GM19438 (cell line): ENCODE data around the gene AFDN.

ENCODE experiments used
- ATAC-seq: cut with Tn5 transposase; IDR thresholded peaks from one replicate; pipeline ENCODE4 v1.9.1; 2021; ENCODE audit warnings: low read depth; ENCODE audit not compliant: unreplicated experiment

AFDN gene

GRCh38 chr6:167907837-167908681, 81.3 kb downstream of the AFDN start:
- ATAC-seq = no peak

GRCh38 chr6:167910007-167910406, 83.3 kb downstream of the AFDN start:
- ATAC-seq = no peak

GRCh38 chr6:167910652-167911051, 83.9 kb downstream of the AFDN start:
- ATAC-seq = no peak

DNA sequence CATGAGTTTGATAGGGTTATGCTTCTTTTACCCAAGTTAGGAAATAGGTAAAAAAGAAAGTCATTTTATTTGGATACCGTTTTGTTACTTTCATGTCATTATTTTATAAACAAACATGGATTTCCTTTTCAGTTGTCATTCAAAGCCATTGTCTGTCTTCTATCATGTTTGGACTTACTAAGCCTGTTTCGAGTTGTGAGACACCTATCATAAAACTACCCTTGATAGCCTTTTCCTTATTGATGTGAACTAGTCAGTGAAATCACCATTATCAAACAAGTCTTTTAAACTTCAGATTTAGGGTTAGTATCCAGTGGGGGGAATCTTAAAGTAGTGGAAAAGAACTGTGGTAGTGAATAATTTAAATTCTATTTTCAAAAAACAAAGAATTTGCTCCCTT, 85.8 kb downstream of the AFDN start:
- no peak for ATAC-seq

DNA sequence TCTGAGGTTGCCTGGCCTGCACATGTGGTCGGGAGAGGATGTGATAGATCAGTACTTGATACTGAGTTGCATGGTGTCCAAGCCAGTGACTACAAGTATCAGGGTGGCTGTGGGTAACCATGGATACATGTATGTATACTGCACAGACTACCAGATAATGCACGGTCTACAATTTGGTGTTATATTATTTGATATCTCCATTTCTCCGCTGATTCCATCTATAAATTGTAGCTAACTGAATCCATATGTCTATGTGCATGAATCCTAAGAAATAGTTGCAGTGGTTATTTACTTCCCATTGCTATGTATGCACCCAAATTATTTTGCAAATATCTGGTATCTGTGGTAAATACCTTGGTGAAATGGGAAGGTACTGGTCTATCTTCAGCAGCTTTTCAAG, 87.0 kb downstream of the AFDN start:
- ATAC-seq = no peak

DNA sequence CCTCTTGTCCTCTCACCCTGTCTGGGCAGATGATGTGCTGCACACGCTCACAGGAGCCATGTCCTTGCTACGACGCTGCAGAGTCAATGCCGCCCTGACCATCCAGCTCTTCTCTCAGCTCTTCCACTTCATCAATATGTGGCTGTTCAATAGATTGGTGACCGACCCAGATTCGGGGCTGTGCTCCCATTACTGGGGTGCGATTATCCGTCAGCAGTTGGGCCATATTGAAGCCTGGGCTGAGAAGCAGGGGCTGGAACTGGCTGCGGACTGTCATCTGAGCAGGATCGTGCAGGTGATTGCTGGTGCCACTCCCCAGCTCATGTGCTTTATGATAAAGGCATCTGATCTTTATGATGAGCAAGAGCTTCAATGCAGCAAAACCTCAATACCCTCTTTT, 88.4 kb downstream of the AFDN start:
- no peak for ATAC-seq

GRCh38 chr6:167917551-167918154, 90.9 kb downstream of the AFDN start:
- ATAC-seq = no peak

DNA sequence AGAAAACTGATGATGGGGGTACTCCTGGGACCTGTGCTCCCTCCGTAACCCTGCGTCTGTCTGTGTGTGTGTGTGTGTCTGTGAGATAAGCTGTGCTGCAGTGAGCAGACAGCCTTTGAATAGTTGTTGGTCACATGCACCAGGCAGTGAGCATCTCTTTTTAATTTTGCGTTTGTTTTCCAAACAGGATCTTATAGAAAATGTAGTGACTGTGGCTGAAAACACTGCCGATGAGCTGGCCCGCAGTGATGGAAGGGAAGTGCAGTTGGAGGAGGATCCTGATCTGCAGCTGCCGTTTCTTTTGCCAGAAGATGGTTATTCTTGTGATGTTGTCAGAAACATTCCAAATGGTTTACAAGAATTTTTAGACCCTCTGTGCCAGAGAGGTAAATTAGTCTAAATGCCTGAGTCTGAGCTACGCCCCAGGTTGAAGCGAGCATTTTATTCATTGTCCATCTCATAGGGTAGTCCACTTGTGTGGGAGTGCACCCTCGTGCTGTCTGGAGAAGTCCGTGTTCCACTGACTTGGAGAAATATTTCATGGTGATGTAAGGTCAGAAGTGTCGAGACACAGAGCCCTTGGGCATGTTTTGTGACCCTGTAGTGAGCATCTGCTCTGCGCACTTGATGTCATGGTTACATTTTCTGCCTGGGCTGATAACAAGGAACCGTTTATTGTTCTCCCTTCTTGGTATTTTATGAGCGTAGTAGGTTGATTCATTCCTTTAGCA, 92.0 kb downstream of the AFDN start:
- ATAC-seq = no peak

GRCh38 chr6:167919349-167919748, 92.6 kb downstream of the AFDN start:
- ATAC-seq = no peak

- ATAC-seq = no peak
Measured at GRCh38 chr6:167920165-167920564, 93.5 kb downstream of the AFDN start.

GRCh38 chr6:167921831-167922230, 95.1 kb downstream of the AFDN start:
- ATAC-seq = no peak

GRCh38 chr6:167925026-167925425, 98.3 kb downstream of the AFDN start:
- ATAC-seq = no peak

DNA sequence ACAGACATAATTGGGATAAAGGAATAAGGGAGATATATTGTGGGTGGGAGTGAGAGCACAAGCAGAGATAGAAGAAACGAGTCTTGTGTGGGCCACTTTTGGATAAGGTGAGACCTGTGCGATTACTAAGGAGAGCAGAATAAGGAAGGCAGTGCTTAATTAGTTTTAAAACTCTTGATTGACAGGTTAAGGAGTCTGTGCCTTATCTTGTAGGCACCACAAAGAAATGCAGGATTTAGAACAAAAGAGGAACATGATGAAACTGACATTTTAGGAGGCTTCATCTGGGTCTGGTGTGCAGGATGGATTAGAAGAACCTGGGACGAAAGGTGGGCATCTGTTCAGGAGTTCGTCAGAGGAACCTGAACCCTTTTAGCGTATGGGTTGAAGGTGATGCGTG, 100.5 kb downstream of the AFDN start:
- no peak for ATAC-seq

- no peak for ATAC-seq
Measured at GRCh38 chr6:167928111-167928510, 101.4 kb downstream of the AFDN start.

DNA sequence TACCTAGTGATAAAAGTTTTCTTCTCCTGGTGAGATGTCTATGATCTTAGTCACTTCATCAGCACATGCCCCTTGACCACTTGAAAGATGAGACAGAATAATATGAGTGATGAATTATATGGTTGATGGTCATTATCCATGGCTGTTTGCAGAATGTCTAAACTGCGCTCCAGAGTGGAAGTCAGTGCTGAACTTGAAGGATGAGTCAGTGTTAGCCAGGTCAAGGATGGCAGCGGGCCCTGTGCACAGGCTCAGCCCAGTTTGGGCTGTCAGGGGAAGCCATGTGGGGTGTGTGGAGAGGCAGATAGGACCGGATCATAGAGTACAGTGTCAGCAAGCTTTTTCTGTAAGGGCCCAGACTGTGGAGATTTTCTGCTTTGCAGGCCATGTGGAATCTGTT, 103.6 kb downstream of the AFDN start:
- no peak for ATAC-seq

DNA sequence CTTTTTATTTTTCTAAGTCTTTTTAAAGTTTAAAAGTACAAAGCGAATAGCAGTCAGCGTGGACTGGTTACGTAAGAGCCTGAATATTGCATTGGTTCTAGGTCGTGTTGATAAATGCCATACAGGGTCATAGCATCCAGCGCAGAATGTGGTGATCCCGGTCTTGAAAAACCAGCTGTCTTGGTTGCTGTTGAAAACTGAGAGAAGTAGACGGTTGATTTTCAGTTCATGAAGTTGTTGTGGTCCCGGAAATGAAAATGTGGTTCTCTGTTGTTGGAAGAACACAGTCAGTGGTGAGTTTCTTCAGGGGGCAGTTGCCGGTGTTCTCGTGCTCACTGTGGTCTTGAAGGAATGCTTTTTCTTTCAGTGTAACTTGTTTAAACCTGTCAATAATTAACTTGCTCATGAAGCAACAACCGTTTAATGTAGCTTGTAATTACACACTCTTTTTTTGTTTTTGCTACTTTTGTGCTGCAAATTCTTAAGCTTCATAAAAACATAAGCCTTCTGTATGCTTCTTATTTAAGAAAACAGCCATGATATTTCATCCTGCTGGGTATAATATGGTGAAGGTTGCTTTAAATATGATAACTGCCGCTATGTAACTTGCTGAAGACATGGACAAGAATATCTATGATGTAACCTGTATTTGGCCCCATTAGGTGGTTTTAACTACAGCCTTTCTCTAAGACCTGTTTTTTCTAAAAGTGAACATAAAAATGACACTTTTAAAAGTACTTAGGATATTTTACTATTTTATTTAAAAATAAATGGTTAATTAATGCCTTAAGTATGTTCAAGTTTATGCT, 106.0 kb downstream of the AFDN start:
- ATAC-seq = no peak

- ATAC-seq = no peak
Measured at GRCh38 chr6:167933290-167933689, 106.6 kb downstream of the AFDN start.

DNA sequence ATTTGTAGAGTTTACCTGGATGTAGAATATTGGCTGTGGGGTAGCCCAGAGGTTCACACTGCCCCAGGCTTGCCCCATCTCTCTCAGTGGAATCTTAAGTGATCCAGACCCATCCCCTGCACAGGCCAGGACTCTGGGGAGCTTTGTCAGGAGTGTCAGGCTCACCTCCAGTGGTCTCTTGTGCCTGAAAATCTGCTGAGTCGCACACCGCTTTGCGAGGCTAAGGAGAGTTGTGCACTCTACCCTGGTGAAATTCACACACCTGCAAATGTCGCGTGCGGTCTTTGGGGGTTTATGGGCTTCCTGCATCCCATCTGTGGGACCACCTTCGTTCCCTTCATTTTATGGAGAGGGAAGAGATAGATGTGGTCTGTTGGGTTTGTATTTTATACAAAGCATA, 107.1 kb downstream of the AFDN start:
- no peak for ATAC-seq

GRCh38 chr6:167934426-167934864, 107.7 kb downstream of the AFDN start:
- no peak for ATAC-seq

DNA sequence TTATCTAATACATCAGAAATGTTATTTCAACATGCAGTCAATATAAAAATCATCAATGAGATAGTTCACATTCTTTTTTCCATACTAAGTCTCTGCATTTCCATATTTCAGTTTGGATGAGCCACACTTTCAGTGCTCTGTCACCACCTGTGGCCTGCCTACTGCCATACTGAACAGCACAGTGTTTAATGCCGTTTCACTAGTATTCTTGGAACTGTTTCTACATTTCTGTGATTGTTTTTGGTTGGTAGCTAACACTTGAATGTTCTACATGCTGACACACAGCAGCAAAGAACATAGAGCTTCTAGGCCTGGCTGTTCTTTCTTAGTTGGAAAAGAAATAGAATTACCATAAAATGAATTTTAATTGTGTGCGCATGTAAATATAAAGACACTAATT, 109.3 kb downstream of the AFDN start:
- no peak for ATAC-seq

DNA sequence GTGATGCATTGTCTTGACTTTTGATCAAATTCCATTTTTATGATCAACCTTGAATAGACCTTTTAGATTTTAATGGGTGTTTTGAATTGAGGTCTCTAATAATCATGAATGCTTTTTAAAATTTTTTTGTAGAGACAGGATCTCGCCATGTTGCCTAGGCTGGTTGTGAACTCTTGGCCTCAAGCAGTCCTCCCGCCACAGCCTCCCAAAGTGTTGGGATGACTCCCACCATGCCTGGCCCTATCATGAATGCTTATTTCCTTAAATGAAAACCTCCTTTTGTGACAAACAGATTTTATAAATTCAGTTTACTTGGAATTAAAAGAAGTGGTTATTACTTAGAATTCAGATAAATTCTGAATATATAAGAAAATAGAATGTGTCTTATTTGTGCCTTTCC, 110.6 kb downstream of the AFDN start:
- ATAC-seq = no peak
